HL-60/S4 treated with retinoic acid at 250 ng/mL for 4 days and 3 days (cell line): ENCODE measurements around the gene NCAPD2.

ENCODE experiments used
- in situ Hi-C: fragments of 300-500 bp; cut with MboI; formaldehyde crosslinking; loops from 2 replicates; pipeline ENCODE4 v1.7.0; 2022; ENCODE audit warnings: low sequenced_read_pairs

NCAPD2 gene, protein sequence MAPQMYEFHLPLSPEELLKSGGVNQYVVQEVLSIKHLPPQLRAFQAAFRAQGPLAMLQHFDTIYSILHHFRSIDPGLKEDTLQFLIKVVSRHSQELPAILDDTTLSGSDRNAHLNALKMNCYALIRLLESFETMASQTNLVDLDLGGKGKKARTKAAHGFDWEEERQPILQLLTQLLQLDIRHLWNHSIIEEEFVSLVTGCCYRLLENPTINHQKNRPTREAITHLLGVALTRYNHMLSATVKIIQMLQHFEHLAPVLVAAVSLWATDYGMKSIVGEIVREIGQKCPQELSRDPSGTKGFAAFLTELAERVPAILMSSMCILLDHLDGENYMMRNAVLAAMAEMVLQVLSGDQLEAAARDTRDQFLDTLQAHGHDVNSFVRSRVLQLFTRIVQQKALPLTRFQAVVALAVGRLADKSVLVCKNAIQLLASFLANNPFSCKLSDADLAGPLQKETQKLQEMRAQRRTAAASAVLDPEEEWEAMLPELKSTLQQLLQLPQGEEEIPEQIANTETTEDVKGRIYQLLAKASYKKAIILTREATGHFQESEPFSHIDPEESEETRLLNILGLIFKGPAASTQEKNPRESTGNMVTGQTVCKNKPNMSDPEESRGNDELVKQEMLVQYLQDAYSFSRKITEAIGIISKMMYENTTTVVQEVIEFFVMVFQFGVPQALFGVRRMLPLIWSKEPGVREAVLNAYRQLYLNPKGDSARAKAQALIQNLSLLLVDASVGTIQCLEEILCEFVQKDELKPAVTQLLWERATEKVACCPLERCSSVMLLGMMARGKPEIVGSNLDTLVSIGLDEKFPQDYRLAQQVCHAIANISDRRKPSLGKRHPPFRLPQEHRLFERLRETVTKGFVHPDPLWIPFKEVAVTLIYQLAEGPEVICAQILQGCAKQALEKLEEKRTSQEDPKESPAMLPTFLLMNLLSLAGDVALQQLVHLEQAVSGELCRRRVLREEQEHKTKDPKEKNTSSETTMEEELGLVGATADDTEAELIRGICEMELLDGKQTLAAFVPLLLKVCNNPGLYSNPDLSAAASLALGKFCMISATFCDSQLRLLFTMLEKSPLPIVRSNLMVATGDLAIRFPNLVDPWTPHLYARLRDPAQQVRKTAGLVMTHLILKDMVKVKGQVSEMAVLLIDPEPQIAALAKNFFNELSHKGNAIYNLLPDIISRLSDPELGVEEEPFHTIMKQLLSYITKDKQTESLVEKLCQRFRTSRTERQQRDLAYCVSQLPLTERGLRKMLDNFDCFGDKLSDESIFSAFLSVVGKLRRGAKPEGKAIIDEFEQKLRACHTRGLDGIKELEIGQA (N-terminal part only)

DNA sequence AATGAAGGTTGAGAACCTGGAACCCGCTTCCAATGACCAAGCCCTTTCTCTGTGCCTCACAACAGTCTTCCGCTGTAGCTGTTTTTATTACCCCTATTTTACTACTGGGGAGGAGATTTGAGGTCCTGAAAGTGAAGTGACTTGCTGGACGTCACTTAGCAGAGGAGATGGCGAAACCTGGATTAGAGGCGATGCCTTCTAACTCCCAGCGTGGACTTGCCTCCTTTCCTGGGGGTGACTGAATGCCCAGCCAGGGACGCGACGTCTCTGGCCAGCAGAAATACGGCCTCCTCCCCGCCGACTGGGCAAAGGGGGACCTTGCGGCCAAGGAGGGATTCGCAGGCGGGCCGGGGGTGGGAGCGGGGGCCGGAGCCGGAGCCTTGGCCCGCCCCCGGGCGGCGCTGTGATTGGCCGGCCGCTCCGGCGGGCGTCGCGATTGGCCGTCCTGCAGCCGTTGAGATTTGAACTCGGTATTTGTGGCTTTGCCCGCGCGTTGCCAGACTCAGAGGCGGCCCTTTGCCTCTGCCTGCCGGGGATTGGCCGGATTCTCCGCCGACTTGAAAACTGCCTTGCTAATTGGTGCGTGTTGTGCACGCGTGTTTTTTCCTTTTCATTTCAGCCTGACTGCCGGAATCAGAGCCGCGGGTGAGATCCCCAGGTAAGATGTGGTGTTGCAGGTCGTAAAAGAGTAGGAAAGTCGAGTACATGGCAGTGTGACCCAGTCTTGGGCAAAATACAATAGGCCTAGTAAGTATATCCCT lies at the start of gene NCAPD2:
TSS of gene NCAPD2 (plus strand) at position 606 of the 761 bp plus-strand sequence. CDS start 997 bp downstream, outside the sequence.
- in situ Hi-C loops = no loop called here

DNA sequence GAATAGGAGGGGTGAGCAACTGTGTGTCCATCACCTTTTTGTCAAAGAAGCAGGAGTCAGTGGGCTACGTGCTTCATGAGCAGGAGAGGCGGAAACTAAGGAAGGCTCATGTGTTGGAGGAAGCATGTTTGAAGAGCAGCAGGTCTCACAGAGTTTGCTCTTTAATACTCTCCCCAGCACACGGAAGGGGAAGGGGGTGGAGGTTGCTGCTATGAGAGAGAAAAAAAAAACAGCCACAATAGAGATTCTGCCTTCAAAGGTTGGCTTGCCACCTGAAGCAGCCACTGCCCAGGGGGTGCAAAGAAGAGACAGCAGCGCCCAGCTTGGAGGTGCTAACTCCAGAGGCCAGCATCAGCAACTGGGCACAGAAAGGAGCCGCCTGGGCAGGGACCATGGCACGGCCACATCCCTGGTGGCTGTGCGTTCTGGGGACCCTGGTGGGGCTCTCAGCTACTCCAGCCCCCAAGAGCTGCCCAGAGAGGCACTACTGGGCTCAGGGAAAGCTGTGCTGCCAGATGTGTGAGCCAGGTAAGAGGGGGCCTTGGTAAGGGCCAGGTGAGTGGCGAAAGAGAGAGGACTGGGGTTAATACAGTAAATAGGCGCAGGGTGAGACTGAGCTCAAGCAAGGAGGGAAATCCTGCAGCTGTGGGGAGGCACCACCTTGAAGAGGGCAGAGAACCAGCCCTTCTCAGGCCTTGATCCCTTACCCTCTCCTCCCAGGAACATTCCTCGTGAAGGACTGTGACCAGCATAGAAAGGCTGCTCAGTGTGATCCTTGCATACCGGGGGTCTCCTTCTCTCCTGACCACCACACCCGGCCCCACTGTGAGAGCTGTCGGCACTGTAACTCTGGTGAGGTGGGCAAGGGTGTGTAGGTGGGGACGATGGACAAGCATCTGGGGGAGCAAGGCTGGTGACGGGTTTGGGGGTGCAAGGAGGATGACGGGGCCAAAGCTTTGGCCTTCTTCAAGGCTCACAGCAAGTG lies 48.9 kb upstream of the NCAPD2 start, which contains the start of gene CD27:
TSS of gene CD27 (plus strand) at position 252 of the 985 bp plus-strand sequence. CDS start at position 393, 141 bp downstream.
- in situ Hi-C loops = no loop called here

DNA sequence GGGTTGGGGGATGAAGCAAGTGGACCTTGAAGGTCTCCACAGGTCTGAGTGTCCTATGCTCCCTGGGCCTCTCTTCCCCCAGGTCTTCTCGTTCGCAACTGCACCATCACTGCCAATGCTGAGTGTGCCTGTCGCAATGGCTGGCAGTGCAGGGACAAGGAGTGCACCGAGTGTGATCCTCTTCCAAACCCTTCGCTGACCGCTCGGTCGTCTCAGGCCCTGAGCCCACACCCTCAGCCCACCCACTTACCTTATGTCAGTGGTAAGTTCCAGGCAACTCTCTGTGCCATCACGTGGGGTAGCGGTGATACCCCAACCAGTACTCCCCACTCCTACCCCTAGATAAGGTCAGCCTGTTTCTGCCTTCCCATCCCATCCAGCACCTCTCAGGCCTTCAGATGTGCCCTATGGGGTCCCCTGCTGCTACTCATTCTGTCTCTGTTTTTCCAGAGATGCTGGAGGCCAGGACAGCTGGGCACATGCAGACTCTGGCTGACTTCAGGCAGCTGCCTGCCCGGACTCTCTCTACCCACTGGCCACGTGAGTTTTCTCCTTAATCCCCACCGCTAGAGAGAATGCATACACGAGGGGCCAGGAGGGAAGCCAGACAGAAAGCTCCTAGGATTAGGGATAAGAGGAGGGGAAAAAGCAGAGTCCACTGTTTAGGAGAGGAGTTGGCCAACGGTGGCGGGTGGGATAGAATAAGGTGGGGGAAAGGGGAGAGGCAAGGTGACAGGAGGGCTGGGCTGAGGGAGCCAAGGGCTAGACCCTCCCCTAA lies 43.6 kb upstream of the NCAPD2 start:
- in situ Hi-C loops = no loop called here

DNA sequence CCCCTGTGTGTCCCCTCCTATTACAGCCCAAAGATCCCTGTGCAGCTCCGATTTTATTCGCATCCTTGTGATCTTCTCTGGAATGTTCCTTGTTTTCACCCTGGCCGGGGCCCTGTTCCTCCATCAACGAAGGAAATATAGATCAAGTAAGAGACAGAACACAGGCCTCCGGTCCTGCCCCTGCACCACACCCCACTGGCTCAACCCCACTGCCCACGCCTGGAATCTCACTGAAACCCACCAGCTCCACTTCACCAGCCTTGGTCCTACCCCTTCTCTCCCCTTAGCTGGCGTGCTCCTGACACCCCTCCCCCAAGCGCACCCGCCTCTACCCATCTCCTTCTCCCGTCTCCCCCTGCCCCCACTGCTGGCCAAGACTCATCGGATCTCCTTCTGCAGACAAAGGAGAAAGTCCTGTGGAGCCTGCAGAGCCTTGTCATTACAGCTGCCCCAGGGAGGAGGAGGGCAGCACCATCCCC lies 43.0 kb upstream of the NCAPD2 start:
- in situ Hi-C loops = no loop called here

DNA sequence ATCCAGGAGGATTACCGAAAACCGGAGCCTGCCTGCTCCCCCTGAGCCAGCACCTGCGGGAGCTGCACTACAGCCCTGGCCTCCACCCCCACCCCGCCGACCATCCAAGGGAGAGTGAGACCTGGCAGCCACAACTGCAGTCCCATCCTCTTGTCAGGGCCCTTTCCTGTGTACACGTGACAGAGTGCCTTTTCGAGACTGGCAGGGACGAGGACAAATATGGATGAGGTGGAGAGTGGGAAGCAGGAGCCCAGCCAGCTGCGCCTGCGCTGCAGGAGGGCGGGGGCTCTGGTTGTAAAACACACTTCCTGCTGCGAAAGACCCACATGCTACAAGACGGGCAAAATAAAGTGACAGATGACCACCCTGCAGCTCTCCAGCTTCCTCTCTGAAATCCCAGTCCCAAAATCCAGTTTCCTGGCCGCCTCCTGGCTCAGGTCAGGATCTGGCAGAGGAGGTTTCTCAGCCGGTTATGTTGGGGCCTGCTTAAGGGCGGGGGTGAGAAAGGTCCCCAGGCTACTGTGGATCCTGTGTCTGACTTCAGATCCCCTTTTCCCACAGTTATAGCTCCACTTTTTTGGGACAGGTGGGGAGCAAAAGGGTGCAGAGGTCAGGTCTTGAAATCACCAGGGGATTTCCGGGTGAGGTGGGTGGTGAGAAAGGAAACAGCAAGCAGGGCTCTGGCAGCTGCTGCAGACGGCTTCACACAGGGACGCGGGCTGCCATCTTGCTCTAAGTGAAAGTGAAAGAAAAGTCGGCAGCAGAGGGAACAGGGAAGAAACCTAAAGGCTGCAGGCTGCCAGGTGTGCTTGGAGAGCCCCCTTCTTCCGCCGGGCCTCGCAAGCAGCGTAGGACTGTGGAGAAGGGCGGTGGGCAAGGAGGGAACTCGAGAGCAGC lies 42.3 kb upstream of the NCAPD2 start, which contains the start of gene TAPBPL:
TSS of gene TAPBPL (plus strand) at position 695 of the 897 bp plus-strand sequence. CDS start 207 bp downstream, outside the sequence.
- in situ Hi-C loops = no loop called here

DNA sequence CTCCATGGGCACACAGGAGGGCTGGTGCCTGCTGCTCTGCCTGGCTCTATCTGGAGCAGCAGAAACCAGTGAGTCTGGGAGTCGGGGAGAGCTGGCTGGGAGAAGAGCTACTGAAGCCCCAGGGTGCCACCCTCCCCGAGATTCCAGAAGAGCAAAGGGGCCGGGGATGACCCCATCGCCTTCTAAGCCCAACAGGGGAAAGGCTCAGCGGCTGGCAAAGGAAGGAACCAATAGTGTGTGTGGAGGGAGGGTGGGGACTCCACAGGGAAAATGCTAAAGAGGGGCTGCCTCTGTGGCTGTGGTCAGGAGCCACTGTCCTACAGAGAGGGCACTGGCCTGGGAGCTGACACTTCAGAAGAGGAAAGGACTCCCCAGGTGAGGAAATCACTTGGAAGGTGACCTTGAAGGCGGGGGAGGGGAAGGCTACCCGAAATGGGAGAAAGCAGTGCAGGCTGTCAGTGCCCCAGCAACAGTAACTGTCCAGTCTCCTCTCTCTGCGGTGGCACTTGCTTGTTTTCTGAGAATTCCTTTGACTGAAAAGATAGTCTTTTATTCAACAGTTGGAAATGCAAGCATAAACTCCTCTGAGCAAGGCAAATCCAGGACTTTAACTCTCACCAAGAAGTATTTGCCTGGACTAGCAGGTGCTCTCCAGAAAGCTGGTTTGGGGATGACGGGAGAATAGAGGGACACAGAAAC lies 41.5 kb upstream of the NCAPD2 start:
- in situ Hi-C loops = no loop called here

DNA sequence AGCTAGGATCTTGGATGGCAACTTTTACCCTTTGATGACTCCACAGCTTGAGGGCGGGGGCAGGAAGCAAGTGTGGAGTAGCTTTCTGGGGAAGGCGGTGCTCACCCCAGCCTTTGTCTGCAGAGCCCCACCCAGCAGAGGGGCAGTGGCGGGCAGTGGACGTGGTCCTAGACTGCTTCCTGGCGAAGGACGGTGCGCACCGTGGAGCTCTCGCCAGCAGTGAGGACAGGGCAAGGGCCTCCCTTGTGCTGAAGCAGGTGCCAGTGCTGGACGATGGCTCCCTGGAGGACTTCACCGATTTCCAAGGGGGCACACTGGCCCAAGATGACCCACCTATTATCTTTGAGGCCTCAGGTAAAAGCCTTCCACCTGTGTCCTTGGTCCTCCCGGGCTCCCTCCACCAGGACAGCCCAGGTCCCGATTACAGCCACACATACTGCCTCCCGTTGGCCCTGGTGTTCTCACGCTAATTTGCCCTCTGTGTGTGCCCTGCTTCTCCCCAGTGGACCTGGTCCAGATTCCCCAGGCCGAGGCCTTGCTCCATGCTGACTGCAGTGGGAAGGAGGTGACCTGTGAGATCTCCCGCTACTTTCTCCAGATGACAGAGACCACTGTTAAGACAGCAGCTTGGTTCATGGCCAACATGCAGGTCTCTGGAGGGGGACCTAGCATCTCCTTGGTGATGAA lies 40.8 kb upstream of the NCAPD2 start:
- in situ Hi-C loops = no loop called here

DNA sequence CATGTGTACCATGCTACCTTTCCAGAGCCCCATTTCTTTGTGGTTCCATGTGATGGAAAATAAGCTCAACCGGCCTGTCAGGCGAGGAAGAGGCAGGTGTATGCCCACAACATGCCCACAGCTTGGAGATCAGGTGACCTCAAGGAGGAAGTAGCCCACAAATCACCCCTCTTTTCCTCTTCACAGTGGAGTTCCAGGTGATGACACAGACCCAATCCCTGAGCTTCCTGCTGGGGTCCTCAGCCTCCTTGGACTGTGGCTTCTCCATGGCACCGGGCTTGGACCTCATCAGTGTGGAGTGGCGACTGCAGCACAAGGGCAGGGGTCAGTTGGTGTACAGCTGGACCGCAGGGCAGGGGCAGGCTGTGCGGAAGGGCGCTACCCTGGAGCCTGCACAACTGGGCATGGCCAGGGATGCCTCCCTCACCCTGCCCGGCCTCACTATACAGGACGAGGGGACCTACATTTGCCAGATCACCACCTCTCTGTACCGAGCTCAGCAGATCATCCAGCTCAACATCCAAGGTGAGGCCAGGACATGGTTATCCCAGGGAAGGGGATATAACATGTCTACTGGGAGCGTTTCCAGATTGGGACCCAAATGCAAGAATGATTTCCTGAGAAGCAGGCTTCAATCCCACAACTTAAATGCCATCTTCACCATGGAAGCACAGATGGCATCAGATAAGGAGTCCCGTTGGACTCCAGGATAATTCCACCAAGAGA lies 36.5 kb upstream of the NCAPD2 start:
- in situ Hi-C loops = no loop called here

DNA sequence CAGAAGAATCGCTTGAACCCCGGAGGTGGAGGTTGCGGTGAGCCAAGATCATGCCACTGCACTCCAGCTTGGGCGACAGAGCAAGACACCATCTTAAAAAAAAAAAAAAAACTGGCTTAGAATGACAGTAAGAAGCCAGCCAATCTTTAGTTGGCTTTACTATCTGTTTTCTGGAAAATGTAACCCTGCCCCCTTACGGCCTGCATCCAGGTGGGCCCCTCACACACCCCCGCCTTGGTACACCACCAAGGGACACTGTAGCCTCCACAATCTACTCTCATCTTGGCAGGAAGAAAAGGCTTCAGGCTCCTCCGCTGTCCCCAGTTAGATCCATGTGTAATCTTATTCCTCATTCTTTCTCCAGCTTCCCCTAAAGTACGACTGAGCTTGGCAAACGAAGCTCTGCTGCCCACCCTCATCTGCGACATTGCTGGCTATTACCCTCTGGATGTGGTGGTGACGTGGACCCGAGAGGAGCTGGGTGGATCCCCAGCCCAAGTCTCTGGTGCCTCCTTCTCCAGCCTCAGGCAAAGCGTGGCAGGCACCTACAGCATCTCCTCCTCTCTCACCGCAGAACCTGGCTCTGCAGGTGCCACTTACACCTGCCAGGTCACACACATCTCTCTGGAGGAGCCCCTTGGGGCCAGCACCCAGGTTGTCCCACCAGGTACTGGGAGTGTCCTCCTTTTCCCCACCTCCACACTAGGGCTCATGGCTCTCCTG lies 35.5 kb upstream of the NCAPD2 start:
- in situ Hi-C loops = no loop called here

DNA sequence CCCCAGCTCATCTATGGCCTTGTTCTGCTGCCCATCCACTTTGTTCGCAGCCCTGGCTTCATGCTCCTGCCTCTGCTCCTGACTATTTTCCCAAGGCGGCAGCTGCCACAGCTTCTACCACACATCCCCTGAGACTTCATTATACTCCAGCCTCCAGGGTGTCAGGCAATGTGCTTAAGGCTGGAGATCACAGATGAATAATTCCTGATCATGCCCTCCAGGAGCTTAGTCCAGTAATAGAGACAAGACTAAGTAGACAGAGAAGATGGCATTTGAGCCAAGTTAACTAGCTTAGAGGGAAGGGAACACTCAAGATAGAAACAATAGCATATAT lies 34.9 kb upstream of the NCAPD2 start:
- in situ Hi-C loops = no loop called here

DNA sequence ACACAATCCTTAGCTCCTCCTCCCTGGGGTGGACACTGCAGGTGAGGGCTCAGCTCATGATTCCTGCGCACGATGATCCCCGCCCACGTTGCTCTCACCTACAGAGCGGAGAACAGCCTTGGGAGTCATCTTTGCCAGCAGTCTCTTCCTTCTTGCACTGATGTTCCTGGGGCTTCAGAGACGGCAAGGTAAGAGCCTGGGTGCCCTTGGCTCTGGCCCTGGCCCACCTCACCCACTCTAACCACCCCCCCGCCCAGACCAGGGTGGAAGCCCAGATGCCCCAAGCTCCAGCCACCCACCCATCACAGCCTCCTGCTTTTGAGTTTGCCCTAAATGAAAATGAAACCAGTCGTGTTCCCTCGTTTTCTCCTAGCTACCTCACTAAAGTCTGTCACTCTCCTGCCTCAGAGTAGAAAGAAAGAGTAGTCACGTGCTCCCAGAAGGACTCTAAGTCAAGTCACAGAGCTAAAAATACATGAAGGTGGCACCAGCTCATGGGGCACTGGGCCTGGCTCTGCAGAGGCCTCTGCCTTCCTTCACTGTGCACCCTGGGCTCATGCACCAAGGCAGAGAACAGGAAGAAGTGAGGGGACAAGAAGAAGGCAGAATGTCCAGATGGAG lies 33.0 kb upstream of the NCAPD2 start:
- in situ Hi-C loops = no loop called here

DNA sequence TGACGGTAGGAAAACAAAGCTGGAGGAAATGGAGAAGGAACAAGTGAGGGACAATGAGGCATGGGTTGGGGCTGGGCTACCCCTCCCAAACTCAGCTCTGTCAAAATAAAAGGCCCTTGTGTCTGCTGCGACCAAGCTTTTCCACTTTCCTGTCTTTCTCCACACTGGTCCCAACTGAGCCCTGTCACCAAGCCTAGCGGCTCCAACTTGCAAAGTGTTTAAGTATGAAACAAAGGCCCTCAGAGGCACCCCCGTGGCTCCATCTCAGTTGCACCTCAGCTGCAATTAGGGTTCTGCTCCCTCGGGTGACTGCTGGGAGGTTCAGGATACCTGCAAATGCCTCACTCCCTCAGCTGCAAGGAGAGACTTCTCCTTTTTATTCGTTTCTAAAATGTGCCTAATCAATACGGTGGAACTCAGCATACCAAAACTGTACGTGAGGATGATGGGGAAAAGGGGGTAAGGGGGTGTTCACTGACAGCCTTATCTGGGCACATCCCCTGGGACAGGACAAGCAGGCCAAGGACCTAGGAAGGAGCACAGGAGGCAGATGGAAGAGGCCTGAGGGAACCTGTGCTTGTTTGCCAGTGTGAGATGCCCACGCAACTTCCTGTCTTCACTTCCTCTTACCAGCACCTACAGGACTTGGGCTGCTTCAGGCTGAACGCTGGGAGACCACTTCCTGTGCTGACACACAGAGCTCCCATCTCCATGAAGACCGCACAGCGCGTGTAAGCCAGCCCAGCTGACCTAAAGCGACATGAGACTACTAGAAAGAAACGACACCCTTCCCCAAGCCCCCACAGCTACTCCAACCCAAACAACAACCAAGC lies 32.3 kb upstream of the NCAPD2 start:
- in situ Hi-C loops = no loop called here
